HEK293 (cell line): Measurements from ENCODE around the gene OOSP1.

Experiments
- CTCF ChIA-PET: fragments of 350-600 bp; formaldehyde crosslinking; extraction: SDS; loops from one replicate; lab custom pipeline; 2021; ENCODE audit warnings: antibody characterized with exemption; lab: Yijun Ruan, JAX
- POLR2A ChIA-PET: fragments of 300-600 bp; formaldehyde crosslinking; extraction: SDS; loops from one replicate; lab custom pipeline; 2020; ENCODE audit warnings: antibody characterized with exemption, inconsistent platforms; lab: Yijun Ruan, JAX
- H3K27ac ChIP-seq: fragments of 200-500 bp; sonication (Bioruptor generic); 2 replicates; pipeline ENCODE4 v1.5.1; 2014; ENCODE audit warnings: low read depth, low read length, control low read depth, inconsistent platforms; ENCODE audit errors: extremely low read depth
- H3K36me3 ChIP-seq, 2 experiments: fragments of 200-500 bp in 1 of 2; sonication (Bioruptor generic) in 1 of 2; 1 replicate in 1 of 2; 2 replicates in 1 of 2; pipeline ENCODE4 v1.5.1; 2014 to 2017; ENCODE audit warnings: inconsistent platforms in 2 of 2, low read length in 2 of 2; ENCODE audit not compliant: control insufficient read depth in 2 of 2, insufficient read depth in 1 of 2
- H3K4me1 ChIP-seq: fragments of 200-500 bp; sonication (Bioruptor generic); 2 replicates; pipeline ENCODE4 v1.5.1; 2014; ENCODE audit warnings: mild to moderate bottlenecking, low read length, inconsistent platforms; ENCODE audit not compliant: control insufficient read depth, insufficient read depth
- H3K4me3 ChIP-seq: 2 replicates; pipeline ENCODE4 v1.5.1; 2011; ENCODE audit warnings: low read depth, mild to moderate bottlenecking, control low read depth, low read length, moderate library complexity
- H3K9me3 ChIP-seq: fragments of 200-500 bp; sonication (Bioruptor generic); 2 replicates; pipeline ENCODE4 v1.5.1; 2014; ENCODE audit warnings: low read depth, low read length, inconsistent platforms; ENCODE audit not compliant: control insufficient read depth, insufficient read depth
- BCL6B ChIP-seq: fragments of 450-650 bp; formaldehyde crosslinking; IDR thresholded peaks from 2 replicates; pipeline ENCODE4 v1.5.1; 2017; ENCODE audit warnings: missing biosample characterization, missing genetic modification characterization
- REST ChIP-seq: fragments of 450-650 bp; formaldehyde crosslinking; IDR thresholded peaks from 2 replicates; pipeline ENCODE4 v1.5.1; 2016; ENCODE audit warnings: missing biosample characterization, missing genetic modification characterization
- SCRT2 ChIP-seq: fragments of 450-650 bp; formaldehyde crosslinking; IDR thresholded peaks from 2 replicates; pipeline ENCODE4 v1.5.1; 2016; ENCODE audit warnings: missing biosample characterization, missing genetic modification characterization
- TRIM28 ChIP-seq: IDR thresholded peaks from 2 replicates; pipeline ENCODE4 v1.6.1; 2011; ENCODE audit warnings: low read length, control low read depth, borderline replicate concordance
- ZBTB1 ChIP-seq: fragments of 450-650 bp; formaldehyde crosslinking; IDR thresholded peaks from 2 replicates; pipeline ENCODE4 v1.5.1; 2016; ENCODE audit warnings: missing biosample characterization, missing genetic modification characterization
- ZBTB10 ChIP-seq: fragments of 450-650 bp; formaldehyde crosslinking; IDR thresholded peaks from 2 replicates; pipeline ENCODE4 v1.5.1; 2016; ENCODE audit warnings: missing biosample characterization, missing genetic modification characterization
- ZEB2 ChIP-seq: fragments of 450-650 bp; formaldehyde crosslinking; IDR thresholded peaks from 2 replicates; pipeline ENCODE4 v1.5.1; 2016; ENCODE audit warnings: missing biosample characterization, missing genetic modification characterization
- ZNF391 ChIP-seq: fragments of 450-650 bp; formaldehyde crosslinking; IDR thresholded peaks from 2 replicates; pipeline ENCODE4 v1.5.1; 2016; ENCODE audit warnings: low read depth, missing biosample characterization, missing genetic modification characterization, borderline replicate concordance
- ZNF514 ChIP-seq: fragments of 450-650 bp; formaldehyde crosslinking; IDR thresholded peaks from 2 replicates; pipeline ENCODE4 v1.5.1; 2016; ENCODE audit warnings: missing biosample characterization, missing genetic modification characterization
- ZNF518A ChIP-seq: fragments of 450-650 bp; formaldehyde crosslinking; conservative IDR thresholded peaks from 2 replicates; pipeline ENCODE4 v1.5.1; 2016; ENCODE audit warnings: low read depth, missing biosample characterization, missing genetic modification characterization
- ZNF624 ChIP-seq: fragments of 450-650 bp; formaldehyde crosslinking; IDR thresholded peaks from 2 replicates; pipeline ENCODE4 v1.5.1; 2017; ENCODE audit warnings: missing biosample characterization, missing genetic modification characterization
- ZNF692 ChIP-seq: fragments of 450-650 bp; formaldehyde crosslinking; IDR thresholded peaks from 2 replicates; pipeline ENCODE4 v1.5.1; 2016; ENCODE audit warnings: missing biosample characterization, missing genetic modification characterization
- ZNF777 ChIP-seq: fragments of 450-650 bp; formaldehyde crosslinking; IDR thresholded peaks from 2 replicates; pipeline ENCODE4 v1.5.1; 2017; ENCODE audit warnings: missing biosample characterization, missing genetic modification characterization, borderline replicate concordance
- ZSCAN16 ChIP-seq: fragments of 450-650 bp; formaldehyde crosslinking; IDR thresholded peaks from 2 replicates; pipeline ENCODE4 v1.5.1; 2016; ENCODE audit warnings: missing biosample characterization, missing genetic modification characterization

OOSP1 gene

GRCh38 chr11:59960502-59961381, 22.5 kb downstream of the OOSP1 start:
- TF ChIP-seq ZNF514 (tag by site-specific recombination) (no peak), TRIM28 (no peak)
- H3K36me3 ChIP-seq: no peaks in the 10 kb centered on the region
- H3K4me3 ChIP-seq: no peak overlapping the region
- no peak overlapping the region for H3K27ac ChIP-seq
- CTCF ChIA-PET: interaction anchor here (0.6 kb wide), 1 partner anchor 101 kb away, joined by 5 read pairs; no protein-coding TSS in a partner anchor
- no peaks in the 10 kb centered on the region for H3K9me3 ChIP-seq
- no peaks in the 10 kb centered on the region for H3K4me1 ChIP-seq
- POLR2A ChIA-PET: no interaction called here

- Histone ChIP-seq H3K4me1 (no peaks in the 10 kb centered on the region), H3K4me3 (no peak overlapping the region), H3K27ac (no peak overlapping the region), H3K9me3 (no peaks in the 10 kb centered on the region), H3K36me3 (no peaks in the 10 kb centered on the region)
- ChIA-PET POLR2A (no interaction called here), CTCF (no interaction called here)
- TF ChIP-seq ZNF777 (tag by site-specific recombination) (no peak), ZSCAN16 (tag by site-specific recombination) (no peak), ZNF518A (tag by site-specific recombination) (no peak), ZNF391 (tag by site-specific recombination) (no peak), SCRT2 (tag by site-specific recombination) (no peak), ZEB2 (tag by site-specific recombination) (no peak), REST (tag by site-specific recombination) (no peak), ZNF624 (tag by site-specific recombination) (no peak), ZBTB1 (tag by site-specific recombination) (no peak), BCL6B (tag by site-specific recombination) (no peak), ZBTB10 (no peak), ZNF692 (tag by site-specific recombination) (no peak)
Observed at GRCh38 chr11:59962107-59962482, 23.9 kb downstream of the OOSP1 start.
